Stimulated activated CD4-positive, alpha-beta T cell treated with anti-CD3 and anti-CD28 coated beads, Interleukin-2, amount 100 ng/mL, for 4 hours (primary cell): ENCODE data around the gene CYP4F8.
A peak's percentile ranks its signal among the peaks of the same experiment; 100 is the strongest.
"Not testable (repeated sequence)": the region's sequence is repeated elsewhere in the genome, so short reads cannot be mapped to it uniquely, and the experiment has no call there.

ENCODE experiments used
- DNase-seq: peaks from one replicate; pipeline ENCODE4 v3.0.0-alpha.2; 2020; ENCODE audit warnings: low read depth

Gene CYP4F8, protein sequence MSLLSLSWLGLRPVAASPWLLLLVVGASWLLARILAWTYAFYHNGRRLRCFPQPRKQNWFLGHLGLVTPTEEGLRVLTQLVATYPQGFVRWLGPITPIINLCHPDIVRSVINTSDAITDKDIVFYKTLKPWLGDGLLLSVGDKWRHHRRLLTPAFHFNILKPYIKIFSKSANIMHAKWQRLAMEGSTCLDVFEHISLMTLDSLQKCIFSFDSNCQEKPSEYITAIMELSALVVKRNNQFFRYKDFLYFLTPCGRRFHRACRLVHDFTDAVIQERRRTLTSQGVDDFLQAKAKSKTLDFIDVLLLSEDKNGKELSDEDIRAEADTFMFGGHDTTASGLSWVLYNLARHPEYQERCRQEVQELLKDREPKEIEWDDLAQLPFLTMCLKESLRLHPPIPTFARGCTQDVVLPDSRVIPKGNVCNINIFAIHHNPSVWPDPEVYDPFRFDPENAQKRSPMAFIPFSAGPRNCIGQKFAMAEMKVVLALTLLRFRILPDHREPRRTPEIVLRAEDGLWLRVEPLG

GRCh38 chr19:15614507-15615379, at the start of gene CYP4F8:
TSS of gene CYP4F8 (plus strand) at chr19:15615218. CDS start at chr19:15615617, 399 bp downstream.
- no peak for DNase-seq

- no peak for DNase-seq
These were observed 44.6 kb upstream of the CYP4F8 start for GRCh38 chr19:15570420-15570819.

GRCh38 chr19:15575406-15575805, 39.6 kb upstream of the CYP4F8 start:
- DNase-seq: no peak

GRCh38 chr19:15576526-15577156, 38.4 kb upstream of the CYP4F8 start:
- no peak for DNase-seq

GRCh38 chr19:15577184-15577771, 37.7 kb upstream of the CYP4F8 start:
- DNase-seq: no peak

DNA sequence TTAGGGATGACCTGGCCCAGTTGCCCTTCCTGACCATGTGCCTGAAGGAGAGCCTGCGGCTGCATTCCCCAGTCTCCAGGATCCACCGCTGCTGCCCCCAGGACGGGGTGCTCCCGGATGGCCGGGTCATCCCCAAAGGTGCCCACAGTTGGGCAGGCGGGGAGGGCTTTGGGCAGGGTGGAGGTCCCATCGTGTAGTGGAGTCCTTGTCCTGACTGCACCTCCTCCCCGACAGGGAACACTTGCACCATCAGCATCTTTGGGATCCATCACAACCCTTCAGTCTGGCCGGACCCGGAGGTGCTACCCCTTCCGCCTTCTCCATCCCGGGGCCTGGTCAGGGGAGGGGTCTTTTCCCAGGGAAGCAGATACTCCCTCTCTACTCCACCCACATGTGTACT, 31.7 kb upstream of the CYP4F8 start:
- no peak for DNase-seq

GRCh38 chr19:15584095-15584494, 30.9 kb upstream of the CYP4F8 start:
- no peak for DNase-seq

DNA sequence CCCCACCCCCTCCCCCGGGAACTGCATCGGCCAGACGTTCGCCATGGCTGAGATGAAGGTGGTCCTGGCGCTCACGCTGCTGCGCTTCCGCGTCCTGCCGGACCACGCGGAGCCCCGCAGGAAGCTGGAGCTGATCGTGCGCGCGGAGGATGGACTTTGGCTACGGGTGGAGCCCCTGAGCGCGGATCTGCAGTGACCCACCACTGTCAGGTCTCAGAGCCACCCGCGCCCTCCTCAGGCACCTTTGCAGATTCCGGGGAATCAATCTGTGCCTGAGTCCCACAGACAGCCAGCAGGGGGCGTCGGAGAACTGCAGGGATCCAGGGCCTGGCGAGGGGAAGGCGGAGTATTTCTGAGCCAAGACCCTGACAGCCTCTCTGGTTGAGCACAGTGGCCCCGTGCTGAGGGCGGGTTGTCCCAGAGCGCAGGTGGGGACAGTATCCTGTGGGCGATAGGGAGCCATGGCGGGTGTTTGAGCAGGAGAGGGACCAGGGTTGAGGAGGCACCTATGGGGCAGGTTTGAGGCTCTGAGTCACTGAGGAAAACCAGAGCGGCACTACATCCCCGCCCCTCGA, 30.4 kb upstream of the CYP4F8 start:
- peak; percentile 68 for DNase-seq

- DNase-seq: no peak
These were observed 27.4 kb upstream of the CYP4F8 start for GRCh38 chr19:15587663-15588062.

DNA sequence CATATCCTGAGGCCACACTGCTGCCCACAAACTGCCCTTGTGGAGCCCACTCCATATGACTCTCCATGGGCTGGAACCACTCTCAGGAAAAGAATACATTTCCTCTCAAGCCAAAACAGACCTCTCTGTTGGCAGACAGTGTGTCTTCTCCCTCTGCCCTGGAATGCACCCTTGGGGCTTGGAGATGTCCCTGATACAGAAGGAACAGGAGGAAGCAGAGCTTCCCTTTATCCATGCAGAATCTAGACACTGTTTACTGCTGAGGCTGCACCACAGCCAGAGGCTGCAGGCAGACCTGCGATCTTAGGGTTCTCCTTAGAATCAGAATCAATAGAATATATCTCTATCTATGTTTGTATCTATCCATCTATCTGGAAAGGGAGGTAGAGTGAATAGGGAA, 26.8 kb upstream of the CYP4F8 start:
- no peak for DNase-seq

- no peak for DNase-seq
These were observed 25.1 kb upstream of the CYP4F8 start for GRCh38 chr19:15589760-15590451.

DNA sequence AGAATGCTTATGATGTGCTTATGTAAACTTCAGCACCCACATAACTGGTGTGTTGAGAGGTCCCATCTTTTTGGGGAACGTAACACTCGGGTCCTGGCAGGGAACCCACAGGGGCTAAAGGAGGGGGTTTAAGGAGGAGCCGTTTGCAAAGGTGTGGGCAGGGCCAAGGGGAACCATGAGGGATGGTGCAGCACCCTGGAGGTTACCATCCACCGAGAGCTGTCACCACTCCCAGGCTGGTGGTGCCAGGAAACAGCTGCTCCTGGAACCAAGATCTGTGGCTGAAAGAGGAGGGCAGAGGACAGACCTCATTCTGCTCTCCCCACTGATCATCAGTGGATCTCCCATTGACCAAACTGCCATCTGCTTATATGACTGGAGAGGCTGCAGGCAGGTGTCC, 23.2 kb upstream of the CYP4F8 start:
- DNase-seq: no peak

- DNase-seq: not testable (repeated sequence)
These were observed 22.5 kb upstream of the CYP4F8 start for GRCh38 chr19:15592506-15592905.

- DNase-seq: not testable (repeated sequence)
These were observed 21.3 kb upstream of the CYP4F8 start for GRCh38 chr19:15593766-15594165.

GRCh38 chr19:15595069-15595468, 19.9 kb upstream of the CYP4F8 start:
- DNase-seq: no peak

DNA sequence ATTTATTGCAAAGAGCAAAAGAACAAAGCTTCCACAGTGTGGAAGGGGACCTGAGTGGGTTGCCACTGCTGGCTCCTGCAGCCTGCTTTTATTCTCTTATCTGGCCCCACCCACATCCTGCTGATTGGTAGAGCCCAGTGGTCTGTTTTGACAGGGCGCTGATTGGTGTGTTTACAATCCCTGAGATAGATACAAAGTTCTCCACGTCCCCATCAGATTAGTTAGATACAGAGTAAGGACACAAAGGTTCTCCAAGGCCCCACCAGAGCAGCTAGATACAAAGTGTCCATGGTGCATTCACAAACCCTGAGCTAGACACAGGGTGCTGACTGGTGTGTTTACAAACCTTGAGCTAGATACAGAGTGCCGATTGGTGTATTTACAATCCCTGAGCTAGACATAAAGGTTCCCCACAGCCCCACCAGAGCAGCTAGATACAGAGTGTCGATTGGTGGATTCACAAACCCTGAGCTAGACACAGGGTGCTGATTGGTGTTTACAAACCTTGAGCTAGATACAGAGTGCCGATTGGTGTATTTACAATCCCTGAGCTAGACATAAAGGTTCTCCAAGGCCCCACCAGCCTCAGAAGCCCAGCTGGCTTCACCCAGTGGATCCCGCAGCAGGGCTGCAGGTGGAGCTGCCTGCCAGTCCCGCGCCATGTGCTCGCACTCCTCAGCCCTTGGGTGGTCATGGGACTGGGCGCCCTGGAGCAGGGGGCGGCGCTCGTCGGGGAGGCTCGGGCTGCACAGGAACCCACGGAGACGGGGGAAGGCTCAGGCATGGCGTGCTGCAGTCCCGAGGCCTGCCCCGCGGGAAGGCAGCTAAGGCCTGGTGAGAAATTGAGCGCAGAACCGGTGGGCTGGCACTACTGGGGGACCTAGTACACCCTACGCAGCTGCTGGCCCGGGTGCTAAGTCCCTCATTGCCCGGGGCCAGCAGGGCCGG, 6.8 kb upstream of the CYP4F8 start:
- not testable (repeated sequence) for DNase-seq

DNA sequence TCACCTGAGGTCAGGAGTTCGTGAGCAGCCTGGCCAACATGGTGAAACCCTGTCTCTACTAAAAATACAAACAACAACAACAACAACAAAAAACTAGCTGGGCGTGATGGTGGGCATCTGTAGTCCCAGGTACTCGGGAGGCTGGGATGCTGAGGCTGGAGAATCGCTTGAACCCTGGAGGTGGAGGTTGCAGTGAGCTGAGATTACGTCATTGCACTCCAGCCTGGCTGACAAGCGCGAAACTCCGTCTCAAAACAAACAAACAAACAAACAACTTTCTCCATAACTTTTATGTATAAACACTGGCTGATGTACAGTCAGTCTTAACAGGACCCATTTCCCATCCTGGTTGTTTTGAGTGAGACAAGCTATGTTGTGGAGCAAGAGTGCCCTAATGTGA, 5.8 kb upstream of the CYP4F8 start:
- DNase-seq: no peak

- DNase-seq: no peak
These were observed 2.7 kb upstream of the CYP4F8 start for GRCh38 chr19:15612342-15612741.

DNA sequence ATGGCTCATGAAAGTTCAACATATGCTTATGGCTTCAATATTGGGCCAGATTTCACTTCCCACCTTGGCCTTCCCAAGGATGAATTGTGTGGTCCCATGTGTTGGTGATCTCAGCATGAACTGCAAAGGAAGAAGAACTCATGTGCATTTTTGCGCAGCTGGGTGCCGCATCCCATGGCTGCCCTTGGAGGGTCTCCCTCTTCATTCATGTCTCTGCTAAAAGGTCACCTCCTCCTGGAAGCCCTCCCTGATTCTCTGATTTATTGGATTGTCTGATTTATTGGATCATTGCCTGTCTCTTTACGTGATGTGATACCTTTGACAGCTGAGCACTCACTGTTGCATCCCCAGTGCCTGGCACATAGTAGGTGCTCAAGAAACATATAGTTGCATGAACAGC, 1.7 kb upstream of the CYP4F8 start:
- no peak for DNase-seq

DNA sequence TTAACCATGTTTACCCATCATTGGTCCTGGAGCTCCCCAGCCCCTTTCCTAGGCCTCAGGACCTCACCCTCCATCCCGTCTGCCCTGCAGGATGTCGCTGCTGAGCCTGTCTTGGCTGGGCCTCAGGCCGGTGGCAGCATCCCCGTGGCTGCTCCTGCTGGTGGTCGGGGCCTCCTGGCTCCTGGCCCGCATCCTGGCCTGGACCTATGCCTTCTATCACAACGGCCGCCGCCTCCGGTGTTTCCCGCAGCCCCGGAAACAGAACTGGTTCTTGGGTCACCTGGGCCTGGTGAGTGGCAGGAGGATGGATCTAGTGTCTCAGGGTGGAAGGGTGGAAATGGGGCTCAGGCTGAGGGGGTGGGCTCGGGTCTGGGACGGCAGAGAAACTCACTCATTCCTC, 508 bp downstream of the CYP4F8 start:
- DNase-seq: no peak
